SK-N-SH (cell line): Measurements from ENCODE around the gene PPP1R15B. TPM values are rescaled to one million over a fixed set of nuclear protein-coding genes. Genes with fewer than 3 reads are reported as not detected.

Experiments
- CTCF ChIA-PET: fragments of 300-600, 350-600 bp; formaldehyde crosslinking; extraction: SDS; loops from one replicate; lab custom pipeline; 2021; lab: Yijun Ruan, JAX
- POLR2A ChIA-PET: fragments of 350-600 bp; sonication (Branson Sonifier 250); formaldehyde crosslinking; extraction: SDS; loops from one replicate; lab custom pipeline; 2020; ENCODE audit warnings: antibody characterized with exemption, inconsistent platforms; lab: Yijun Ruan, JAX
- DNase-seq: peaks from one replicate; pipeline ENCODE4 v3.0.0; 2012
- H2AFZ ChIP-seq: fragments of 200-600 bp; sonication (generic); 2 replicates; pipeline ENCODE4 v1.8.1; 2016; ENCODE audit warnings: antibody characterized with exemption, mild to moderate bottlenecking, low read depth
- H3F3A ChIP-seq: fragments of 200-600 bp; sonication (generic); replicated peaks from 2 replicates; pipeline ENCODE3; 2016; ENCODE audit warnings: antibody characterized with exemption, mild to moderate bottlenecking; ENCODE audit not compliant: insufficient read depth
- H3K27ac ChIP-seq, 2 experiments: fragments of 200-500 bp in 1 of 2; fragments of 200-600 bp in 1 of 2; sonication (Bioruptor generic) in 1 of 2; sonication (generic), shearing (Covaris generic) in 1 of 2; 2 replicates each; pipeline versions ENCODE4 v1.5.1 to v1.6.1; 2014 to 2016; ENCODE audit warnings: low read depth in 2 of 2, inconsistent platforms in 1 of 2, low read length in 1 of 2, mild to moderate bottlenecking in 1 of 2, mixed read lengths in 1 of 2
- H3K27me3 ChIP-seq: fragments of 200-600 bp; sonication (generic), shearing (Covaris generic); 2 replicates; pipeline ENCODE4 v1.6.1; 2016; ENCODE audit warnings: mixed run types; ENCODE audit not compliant: insufficient read depth
- H3K36me3 ChIP-seq, 2 experiments: fragments of 200-500 bp in 1 of 2; fragments of 200-600 bp in 1 of 2; sonication (Bioruptor generic) in 1 of 2; sonication (generic) in 1 of 2; replicated peaks in 1 of 2; 2 replicates each; pipeline versions ENCODE3 to v1.5.1; 2014 to 2016; ENCODE audit warnings: low read length in 1 of 2, mild to moderate bottlenecking in 1 of 2; ENCODE audit not compliant: insufficient read depth in 2 of 2, control insufficient read depth in 1 of 2
- H3K4me1 ChIP-seq, 2 experiments: fragments of 200-500 bp in 1 of 2; fragments of 200-600 bp in 1 of 2; sonication (Bioruptor generic) in 1 of 2; sonication (generic), shearing (Covaris generic) in 1 of 2; 2 replicates each; pipeline versions ENCODE4 v1.5.1 to v1.6.1; 2014 to 2016; ENCODE audit warnings: low read depth in 1 of 2, low read length in 1 of 2, mixed run types in 1 of 2; ENCODE audit not compliant: insufficient read depth in 2 of 2, control insufficient read depth in 1 of 2
- H3K4me2 ChIP-seq: fragments of 200-600 bp; sonication (generic), shearing (Covaris generic); 2 replicates; pipeline ENCODE4 v1.6.1; 2017; ENCODE audit warnings: mixed run types
- H3K4me3 ChIP-seq, 2 experiments: fragments of 200-500 bp in 1 of 2; fragments of 200-600 bp in 1 of 2; sonication (Bioruptor generic) in 1 of 2; sonication (generic), shearing (Covaris generic) in 1 of 2; 2 replicates each; pipeline versions ENCODE4 v1.5.1 to v1.8.1; 2014 to 2016; ENCODE audit warnings: low read depth in 2 of 2, inconsistent platforms in 1 of 2, low read length in 1 of 2, mild to moderate bottlenecking in 1 of 2, mixed read lengths in 1 of 2, moderate library complexity in 1 of 2
- H3K79me2 ChIP-seq: fragments of 200-600 bp; sonication (generic); 2 replicates; pipeline ENCODE4 v1.8.1; 2017; ENCODE audit warnings: mild to moderate bottlenecking; ENCODE audit not compliant: insufficient read depth
- H3K9ac ChIP-seq: fragments of 200-600 bp; sonication (generic); 2 replicates; pipeline ENCODE4 v1.6.1; 2017; ENCODE audit warnings: mixed run types
- H3K9me2 ChIP-seq: fragments of 200-600 bp; sonication (generic); 2 replicates; pipeline ENCODE4 v1.6.1; 2017; ENCODE audit warnings: mixed run types
- H3K9me3 ChIP-seq: fragments of 200-600 bp; sonication (generic); 2 replicates; pipeline ENCODE4 v1.6.1; 2017; ENCODE audit warnings: mixed run types, mild to moderate bottlenecking, moderate library complexity
- H4K20me1 ChIP-seq: fragments of 200-600 bp; sonication (generic); 2 replicates; pipeline ENCODE4 v1.6.1; 2017; ENCODE audit warnings: mild to moderate bottlenecking, mixed run types; ENCODE audit not compliant: insufficient read depth
- MEF2A ChIP-seq: IDR thresholded peaks from 2 replicates; pipeline ENCODE4 v1.4.0; 2012; ENCODE audit warnings: low read depth, borderline replicate concordance
- WGBS: methylation state at CpG from one replicate; pipeline ENCODE4 v1.1.6; 2017; ENCODE audit warnings: low lambda C conversion rate; 5-methylcytosine and 5-hydroxymethylcytosine counted together
- polyA plus RNA-seq, 3 experiments: library from polyadenylated mRNA; depleted of rRNA; stranded (reverse); fragments of >200 nt; gene quantifications; 2 replicates each; pipeline ENCODE4 v1.2.3, GENCODE V29; 2012
- TF ChIP-seq, protein P1 (sequence below): IDR thresholded peaks from 2 replicates; pipeline ENCODE4 v1.6.1; 2012; ENCODE audit warnings: mild to moderate bottlenecking, low read depth, low read length, moderate library complexity
- TF ChIP-seq, protein P2 (sequence below): fragments of 150-350 bp; IDR thresholded peaks from 2 replicates; pipeline ENCODE4 v1.6.1; 2016; ENCODE audit warnings: mild to moderate bottlenecking, low read depth, low read length
- TF ChIP-seq, protein P3 (sequence below): fragments of 150-350 bp; IDR thresholded peaks from 2 replicates; pipeline ENCODE4 v1.6.1; 2017; ENCODE audit warnings: antibody characterized with exemption, low read length, low read depth, borderline replicate concordance

Gene PPP1R15B
- polyA plus RNA-seq, 1 of the 3 experiments (the other 2 are of a cell fraction): 12.1 TPM

DNA sequence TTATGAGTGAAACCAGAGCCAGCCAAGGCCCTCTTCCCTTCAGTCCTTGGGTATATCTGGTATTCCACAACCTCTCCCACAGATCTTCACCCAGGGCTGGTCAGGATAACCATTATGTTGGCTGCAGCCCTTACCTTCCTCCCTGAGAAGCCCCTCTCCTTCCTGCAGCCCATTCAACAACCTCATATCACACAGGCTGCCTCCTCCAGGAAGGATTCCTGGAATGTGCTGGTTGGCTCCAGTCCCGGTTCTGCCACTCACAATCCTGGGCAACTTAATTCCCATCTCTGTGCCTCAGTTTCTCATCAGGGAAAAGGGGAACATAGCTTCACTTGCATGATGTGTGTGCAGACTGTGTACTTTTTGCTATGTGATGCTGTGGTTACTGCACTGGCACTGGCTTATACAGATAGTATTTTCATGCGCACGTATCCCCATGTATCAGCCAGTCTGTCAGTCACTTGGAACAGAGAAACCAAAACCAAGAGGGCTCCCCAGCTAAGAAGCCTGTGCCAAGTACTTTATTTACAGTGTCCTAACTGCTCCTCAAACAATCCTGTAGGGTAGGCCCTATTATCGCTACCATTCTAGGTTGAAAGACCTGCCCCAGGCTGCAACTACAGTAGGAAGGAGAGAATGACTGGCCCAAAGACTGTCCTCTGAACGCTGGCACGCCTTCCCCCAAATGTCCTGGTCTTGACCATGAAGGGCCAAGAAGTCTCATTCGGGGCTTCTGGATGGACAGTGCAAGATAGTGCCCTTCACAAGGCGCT lies 39.9 kb upstream of the PPP1R15B start:
- H3F3A ChIP-seq: no peaks in the 10 kb centered on the region
- no peak overlapping the region for H3K9ac ChIP-seq
- no peaks in the 10 kb centered on the region for H4K20me1 ChIP-seq
- H3K27ac ChIP-seq: no peak overlapping the region
- no peaks in the 10 kb centered on the region for H3K27me3 ChIP-seq
- TF ChIP-seq, protein P1, sequence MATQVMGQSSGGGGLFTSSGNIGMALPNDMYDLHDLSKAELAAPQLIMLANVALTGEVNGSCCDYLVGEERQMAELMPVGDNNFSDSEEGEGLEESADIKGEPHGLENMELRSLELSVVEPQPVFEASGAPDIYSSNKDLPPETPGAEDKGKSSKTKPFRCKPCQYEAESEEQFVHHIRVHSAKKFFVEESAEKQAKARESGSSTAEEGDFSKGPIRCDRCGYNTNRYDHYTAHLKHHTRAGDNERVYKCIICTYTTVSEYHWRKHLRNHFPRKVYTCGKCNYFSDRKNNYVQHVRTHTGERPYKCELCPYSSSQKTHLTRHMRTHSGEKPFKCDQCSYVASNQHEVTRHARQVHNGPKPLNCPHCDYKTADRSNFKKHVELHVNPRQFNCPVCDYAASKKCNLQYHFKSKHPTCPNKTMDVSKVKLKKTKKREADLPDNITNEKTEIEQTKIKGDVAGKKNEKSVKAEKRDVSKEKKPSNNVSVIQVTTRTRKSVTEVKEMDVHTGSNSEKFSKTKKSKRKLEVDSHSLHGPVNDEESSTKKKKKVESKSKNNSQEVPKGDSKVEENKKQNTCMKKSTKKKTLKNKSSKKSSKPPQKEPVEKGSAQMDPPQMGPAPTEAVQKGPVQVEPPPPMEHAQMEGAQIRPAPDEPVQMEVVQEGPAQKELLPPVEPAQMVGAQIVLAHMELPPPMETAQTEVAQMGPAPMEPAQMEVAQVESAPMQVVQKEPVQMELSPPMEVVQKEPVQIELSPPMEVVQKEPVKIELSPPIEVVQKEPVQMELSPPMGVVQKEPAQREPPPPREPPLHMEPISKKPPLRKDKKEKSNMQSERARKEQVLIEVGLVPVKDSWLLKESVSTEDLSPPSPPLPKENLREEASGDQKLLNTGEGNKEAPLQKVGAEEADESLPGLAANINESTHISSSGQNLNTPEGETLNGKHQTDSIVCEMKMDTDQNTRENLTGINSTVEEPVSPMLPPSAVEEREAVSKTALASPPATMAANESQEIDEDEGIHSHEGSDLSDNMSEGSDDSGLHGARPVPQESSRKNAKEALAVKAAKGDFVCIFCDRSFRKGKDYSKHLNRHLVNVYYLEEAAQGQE: no peak
- TF ChIP-seq, protein P2, sequence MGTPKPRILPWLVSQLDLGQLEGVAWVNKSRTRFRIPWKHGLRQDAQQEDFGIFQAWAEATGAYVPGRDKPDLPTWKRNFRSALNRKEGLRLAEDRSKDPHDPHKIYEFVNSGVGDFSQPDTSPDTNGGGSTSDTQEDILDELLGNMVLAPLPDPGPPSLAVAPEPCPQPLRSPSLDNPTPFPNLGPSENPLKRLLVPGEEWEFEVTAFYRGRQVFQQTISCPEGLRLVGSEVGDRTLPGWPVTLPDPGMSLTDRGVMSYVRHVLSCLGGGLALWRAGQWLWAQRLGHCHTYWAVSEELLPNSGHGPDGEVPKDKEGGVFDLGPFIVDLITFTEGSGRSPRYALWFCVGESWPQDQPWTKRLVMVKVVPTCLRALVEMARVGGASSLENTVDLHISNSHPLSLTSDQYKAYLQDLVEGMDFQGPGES: no peak
- TF ChIP-seq MEF2A: no peak
- DNase-seq: no peak
- no peaks in the 10 kb centered on the region for H3K9me3 ChIP-seq
- no peak overlapping the region for H3K4me3 ChIP-seq
- no peaks in the 10 kb centered on the region for H3K79me2 ChIP-seq
- no peaks in the 10 kb centered on the region; a peak in 1 of 4 replicates for H3K4me1 ChIP-seq
- H3K9me2 ChIP-seq: no peaks in the 10 kb centered on the region
- no peak overlapping the region for H2AFZ ChIP-seq
- ChIA-PET CTCF (interaction anchor here (0.6 to 35.1 kb wide), 3 partner anchors 17 to 45 kb away, joined by 3 to 1005 read pairs (median 132); partner anchors contain the start of gene PIK3C2B), POLR2A (interaction anchor here (0.6 kb wide), 1 partner anchor 181 kb away, joined by 4 read pairs; no protein-coding TSS in a partner anchor)
- H3K4me2 ChIP-seq: no peak overlapping the region
- WGBS: 85% methylated on average over 8 of the region's 8 CpGs
- peaks cover 0 to 12% of the 10 kb centered on the region in 2 experiments for H3K36me3 ChIP-seq

DNA sequence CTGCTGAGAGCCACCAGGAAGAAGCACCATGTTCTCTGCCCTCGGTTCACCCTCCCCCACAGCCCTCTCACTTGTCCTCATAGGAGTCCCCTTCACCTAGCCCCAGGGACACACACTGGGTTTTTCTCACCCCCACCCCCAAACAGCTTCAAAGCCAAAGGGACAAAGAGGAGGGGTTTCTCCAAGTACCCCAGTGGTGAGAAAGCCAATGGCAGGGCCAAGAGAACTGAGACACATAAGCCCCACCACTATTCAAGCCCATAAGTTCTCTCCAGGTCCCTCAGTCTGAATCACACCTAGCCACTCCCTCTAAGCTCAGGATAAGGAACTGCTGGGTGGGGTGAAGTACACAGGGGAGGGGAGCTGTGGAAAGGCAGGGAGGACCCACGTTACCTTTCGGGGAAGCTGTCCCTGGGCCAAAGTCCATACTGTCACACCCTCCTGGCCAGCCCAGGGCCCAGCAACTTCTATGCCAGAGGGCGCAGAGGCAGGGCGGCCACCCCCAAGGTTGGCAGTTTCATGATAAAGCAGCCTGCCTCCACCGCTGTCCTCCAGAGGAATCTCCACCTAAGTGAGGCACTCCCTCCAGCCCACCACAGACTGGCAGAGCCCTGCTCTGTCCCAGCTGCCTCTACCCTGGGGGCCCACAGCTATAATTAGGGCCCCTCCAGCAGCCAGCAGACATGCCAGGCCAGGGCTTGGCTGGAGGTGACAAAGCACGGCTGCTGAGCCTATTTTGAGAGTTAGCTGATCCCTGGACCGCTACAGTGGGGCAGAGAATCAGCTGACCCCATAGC lies 39.0 kb upstream of the PPP1R15B start:
- 92% methylated on average over 7 of the region's 8 CpGs for WGBS
- ChIA-PET POLR2A (interaction anchor here (0.6 kb wide), 1 partner anchor 182 kb away, joined by 4 read pairs; no protein-coding TSS in a partner anchor), CTCF (interaction anchor here (0.6 to 35.1 kb wide), 4 partner anchors 16 to 296 kb away, joined by 3 to 1005 read pairs (median 68); partner anchors contain the start of gene PIK3C2B)
- no peaks in the 10 kb centered on the region for H3K9me3 ChIP-seq
- no peaks in the 10 kb centered on the region for H3K79me2 ChIP-seq
- no peak overlapping the region for H3K9ac ChIP-seq
- TF ChIP-seq, protein P3, sequence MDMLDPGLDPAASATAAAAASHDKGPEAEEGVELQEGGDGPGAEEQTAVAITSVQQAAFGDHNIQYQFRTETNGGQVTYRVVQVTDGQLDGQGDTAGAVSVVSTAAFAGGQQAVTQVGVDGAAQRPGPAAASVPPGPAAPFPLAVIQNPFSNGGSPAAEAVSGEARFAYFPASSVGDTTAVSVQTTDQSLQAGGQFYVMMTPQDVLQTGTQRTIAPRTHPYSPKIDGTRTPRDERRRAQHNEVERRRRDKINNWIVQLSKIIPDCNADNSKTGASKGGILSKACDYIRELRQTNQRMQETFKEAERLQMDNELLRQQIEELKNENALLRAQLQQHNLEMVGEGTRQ: no peak
- no peaks in the 10 kb centered on the region; a peak in 1 of 4 replicates for H3K4me1 ChIP-seq
- H3K27ac ChIP-seq: no peak overlapping the region
- peaks cover 0 to 8% of the 10 kb centered on the region in 2 experiments for H3K36me3 ChIP-seq
- H3K9me2 ChIP-seq: no peaks in the 10 kb centered on the region
- no peak overlapping the region for H2AFZ ChIP-seq
- H3K27me3 ChIP-seq: no peaks in the 10 kb centered on the region
- no peaks in the 10 kb centered on the region for H4K20me1 ChIP-seq
- no peaks in the 10 kb centered on the region for H3F3A ChIP-seq
- H3K4me3 ChIP-seq: no peak overlapping the region
- DNase-seq: no peak
- no peak overlapping the region for H3K4me2 ChIP-seq
